Endothelial cell of umbilical vein (primary cell): Measurements from ENCODE around the gene PCYOX1L. TPM values are rescaled to one million over a fixed set of nuclear protein-coding genes. Genes with fewer than 3 reads are reported as not detected.

Experiments used
- BruUV-seq: library from RNA; stranded (reverse); fragments of 400-500 nt; replicated peaks from 2 replicates; lab custom pipeline; 2021; lab: Mats Ljungman, UMichigan
- CTCF ChIA-PET: fragments of 300-600, 350-600 bp; sonication (Branson Sonifier 250); formaldehyde crosslinking; loops from one replicate; lab custom pipeline; 2021; ENCODE audit warnings: antibody characterized with exemption, inconsistent platforms; lab: Charles Lee
- POLR2A ChIA-PET: fragments of 300-600, 350-600 bp; sonication (Branson Sonifier 250); formaldehyde crosslinking; loops from one replicate; lab custom pipeline; 2021; ENCODE audit warnings: antibody characterized with exemption, inconsistent platforms; lab: Charles Lee
- DNase-seq: peaks from one replicate; pipeline ENCODE4 v3.0.0-alpha.2; 2011; ENCODE audit warnings: low read depth, low spot score
- FAIRE-seq: peaks from 2 replicates; lab custom pipeline; 2011; peaks lifted over from hg19 to GRCh38; lab: Jason Lieb, UNC
- H2AFZ ChIP-seq: 2 replicates; pipeline ENCODE4 v1.6.0; 2012; ENCODE audit warnings: low read depth, low read length, control low read depth, inconsistent platforms
- H3K27ac ChIP-seq: 2 replicates; pipeline ENCODE4 v1.5.1; 2011; ENCODE audit warnings: low read depth, mild to moderate bottlenecking, control low read depth, low read length, moderate library complexity; ENCODE audit not compliant: insufficient read depth
- H3K27me3 ChIP-seq, 2 experiments: 2 replicates each; pipeline versions ENCODE4 v1.6.0 to v1.6.1; 2011; ENCODE audit warnings: low read length in 2 of 2, mixed read lengths in 1 of 2; ENCODE audit not compliant: control insufficient read depth in 2 of 2, insufficient read depth in 2 of 2
- H3K36me3 ChIP-seq, 2 experiments: 2 replicates in 1 of 2; 3 replicates in 1 of 2; pipeline ENCODE4 v1.5.1; 2011; ENCODE audit warnings: low read length in 2 of 2, mild to moderate bottlenecking in 1 of 2, moderate library complexity in 1 of 2; ENCODE audit not compliant: control insufficient read depth in 2 of 2, insufficient read depth in 2 of 2; ENCODE audit errors: extremely low read depth in 1 of 2
- H3K4me1 ChIP-seq: 3 replicates; pipeline ENCODE4 v1.5.1; 2011; ENCODE audit warnings: mild to moderate bottlenecking, low read length; ENCODE audit not compliant: control insufficient read depth, insufficient read depth; ENCODE audit errors: extremely low read depth
- H3K4me2 ChIP-seq: 2 replicates; pipeline ENCODE4 v1.6.1; 2011; ENCODE audit warnings: low read length, control low read depth, mixed read lengths; ENCODE audit not compliant: insufficient read depth
- H3K4me3 ChIP-seq, 3 experiments: fragments of 200-600 bp in 1 of 3; sonication (generic), shearing (Covaris generic) in 1 of 3; replicated peaks in 1 of 3; 2 replicates each; pipeline ENCODE4 v1.5.1; 2011 to 2016; ENCODE audit warnings: control low read depth in 3 of 3, low read length in 3 of 3, mild to moderate bottlenecking in 2 of 3, inconsistent platforms in 1 of 3, low read depth in 1 of 3, moderate library complexity in 1 of 3; ENCODE audit not compliant: insufficient read depth in 1 of 3
- H3K79me2 ChIP-seq: 2 replicates; pipeline ENCODE4 v1.6.0; 2012; ENCODE audit warnings: low read length, inconsistent platforms; ENCODE audit not compliant: control insufficient read depth, insufficient read depth
- H3K9ac ChIP-seq: replicated peaks from 2 replicates; pipeline ENCODE3; 2011; ENCODE audit warnings: low read length, control low read depth; ENCODE audit not compliant: insufficient read depth; ENCODE audit errors: extremely low read depth
- H3K9me1 ChIP-seq: replicated peaks from 3 replicates; pipeline ENCODE4 v1.6.0; 2011; ENCODE audit warnings: mild to moderate bottlenecking, low read length; ENCODE audit not compliant: control insufficient read depth, insufficient read depth; ENCODE audit errors: extremely low read depth
- H3K9me3 ChIP-seq: replicated peaks from 2 replicates; pipeline ENCODE4 v1.5.1; 2012; ENCODE audit warnings: low read length, inconsistent platforms; ENCODE audit not compliant: control insufficient read depth, insufficient read depth
- H4K20me1 ChIP-seq: replicated peaks from 2 replicates; pipeline ENCODE3; 2011; ENCODE audit warnings: mild to moderate bottlenecking, low read length; ENCODE audit not compliant: control insufficient read depth, insufficient read depth; ENCODE audit errors: extremely low read depth
- CTCF ChIP-seq, 2 donors: IDR thresholded peaks; 1 replicate in 1 of 2; 2 replicates in 1 of 2; pipeline ENCODE4 v1.5.1; 2011; ENCODE audit warnings: low read length in 2 of 2, mild to moderate bottlenecking in 2 of 2, moderate library complexity in 2 of 2, control low read depth in 1 of 2, inconsistent platforms in 1 of 2, low read depth in 1 of 2; ENCODE audit not compliant: insufficient read depth in 1 of 2; ENCODE audit errors: extremely low read depth in 1 of 2
- GATA2 ChIP-seq: IDR thresholded peaks from 2 replicates; pipeline ENCODE4 v1.7.0; 2011; ENCODE audit warnings: low read depth, mild to moderate bottlenecking, moderate library complexity, mixed read lengths, low read length; ENCODE audit not compliant: insufficient read length, insufficient read depth
- dilution Hi-C: fragments of 300-500 bp; cut with MboI; formaldehyde crosslinking; loops from one replicate; pipeline ENCODE4 v1.15.0; 2019; ENCODE audit warnings: low sequenced_read_pairs; ENCODE audit not compliant: extremely low pct_ligation_motif_present
- intact Hi-C: fragments of 100-400 bp; cut with micrococcal nuclease; formaldehyde crosslinking; loops from one replicate; pipeline ENCODE4 v1.10.0; 2022
- polyA plus RNA-seq, 4 experiments: library from polyadenylated mRNA; depleted of rRNA in 3 of 4; stranded (reverse) in 3 of 4; unstranded in 1 of 4; fragments of >200 nt; gene quantifications; 2 replicates each; pipeline versions ENCODE4 v1.2.1 to v1.2.3, GENCODE V29; 2011 to 2012; ENCODE audit warnings: missing spikeins in 1 of 4
- total RNA-seq: library from RNA; stranded (reverse); gene quantifications from 2 replicates; pipeline ENCODE4 v1.2.3, GENCODE V29; 2021

Gene PCYOX1L
- total and polyA plus RNA-seq, 2 donors (not counting 3 experiments of a cell fraction or from before 2014, with no cell fraction given) = 23.3 to 28.1 TPM

GRCh38 chr5:149407323-149408251, 49.7 kb downstream of the PCYOX1L start:
- no peaks in the 10 kb centered on the region for H3K4me1 ChIP-seq
- ChIA-PET POLR2A (no interaction called here), CTCF (interaction anchor here (1.2 kb wide), 3 partner anchors 14 to 17 kb away, joined by 3 read pairs; no protein-coding TSS in a partner anchor)
- no peaks in the 10 kb centered on the region for H3K79me2 ChIP-seq
- no peak overlapping the region for H3K4me3 ChIP-seq
- H3K9me1 ChIP-seq = no peaks in the 10 kb centered on the region
- no peaks in the 10 kb centered on the region for H4K20me1 ChIP-seq
- no peak overlapping the region for H3K27ac ChIP-seq
- H2AFZ ChIP-seq = no peak overlapping the region
- intact Hi-C loops = no loop called here
- no peaks in the 10 kb centered on the region for H3K36me3 ChIP-seq
- no peak overlapping the region for H3K4me2 ChIP-seq
- DNase-seq = no peak
- no peak overlapping the region for H3K9ac ChIP-seq
- FAIRE-seq = no peak
- dilution Hi-C loops = no loop called here
- BruUV-seq = no TSS peak
- H3K27me3 ChIP-seq = peaks cover 0 to 1% of the 10 kb centered on the region in 2 experiments
- TF ChIP-seq CTCF (IDR thresholded peaks at IDR 0.05; ENCODE audit: extremely low read depth in 1 of 2, insufficient read depth in 1 of 2, low read depth in 1 of 2, low read length in 2 of 2) (no peak), GATA2 (no peak)
- no peaks in the 10 kb centered on the region for H3K9me3 ChIP-seq
